GM19351 (cell line): ENCODE results near the gene ATPAF1.

ENCODE experiments used
- ATAC-seq: cut with Tn5 transposase; IDR thresholded peaks from one replicate; pipeline ENCODE4 v1.9.1; 2021; ENCODE audit warnings: mild to moderate bottlenecking, moderate library complexity; ENCODE audit not compliant: unreplicated experiment

ATPAF1 gene

DNA sequence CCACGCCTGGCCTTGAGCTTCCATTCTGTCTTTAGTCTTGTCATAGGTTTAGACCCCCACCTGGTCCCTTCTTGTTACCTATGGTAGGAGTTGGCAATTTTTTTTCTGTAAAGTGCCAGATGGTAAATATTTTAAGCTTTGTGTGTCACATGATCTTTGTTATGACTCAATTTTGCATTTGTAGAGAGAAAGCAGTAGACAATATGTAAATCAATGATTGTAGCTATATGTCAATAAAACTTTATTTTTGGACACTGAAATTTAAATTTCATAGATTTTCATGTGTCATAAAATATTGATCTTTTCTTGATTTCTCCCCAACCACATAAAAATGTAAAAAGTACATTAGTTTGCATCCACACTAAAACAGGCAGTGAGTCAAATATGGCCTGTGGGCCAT, 72.1 kb downstream of the ATPAF1 start:
- no peak for ATAC-seq

DNA sequence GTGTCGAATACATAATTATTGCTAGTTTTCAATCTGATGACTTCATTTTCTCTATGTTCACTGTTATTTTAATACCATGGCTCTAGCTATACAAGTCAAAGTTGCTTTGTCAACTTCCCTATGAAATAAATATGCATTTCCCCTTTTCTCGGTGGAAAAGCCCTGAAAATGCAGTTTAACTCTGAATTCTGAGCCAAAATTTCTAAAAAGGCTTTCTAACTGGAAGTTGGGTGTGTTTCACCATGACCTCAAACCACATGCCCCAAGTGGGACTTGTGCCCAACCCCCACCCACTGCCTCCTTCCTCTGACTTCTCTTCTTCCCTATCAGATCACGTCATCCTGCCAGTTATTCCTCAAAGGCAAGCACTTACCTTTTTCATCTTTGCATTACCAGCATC, 73.0 kb downstream of the ATPAF1 start:
- ATAC-seq = no peak

DNA sequence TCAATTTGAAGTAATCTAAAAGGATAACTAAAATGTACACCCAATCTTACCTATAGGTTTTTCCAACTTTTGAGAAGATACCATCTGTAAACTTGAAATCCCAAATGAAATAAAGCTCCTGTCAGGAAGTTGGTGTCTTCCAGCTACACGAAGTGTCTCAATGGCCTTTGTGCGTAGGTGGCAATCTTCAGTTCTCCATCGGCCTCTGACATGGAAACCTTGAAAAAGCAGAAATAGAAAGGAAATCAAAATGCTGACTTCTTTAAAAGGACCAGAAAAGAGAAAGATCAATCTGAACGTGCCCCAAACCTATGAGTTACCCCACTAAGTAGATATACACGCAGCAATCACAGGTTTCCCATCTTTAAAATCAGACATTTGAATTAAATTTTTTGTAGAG, 74.1 kb downstream of the ATPAF1 start:
- no peak for ATAC-seq

DNA sequence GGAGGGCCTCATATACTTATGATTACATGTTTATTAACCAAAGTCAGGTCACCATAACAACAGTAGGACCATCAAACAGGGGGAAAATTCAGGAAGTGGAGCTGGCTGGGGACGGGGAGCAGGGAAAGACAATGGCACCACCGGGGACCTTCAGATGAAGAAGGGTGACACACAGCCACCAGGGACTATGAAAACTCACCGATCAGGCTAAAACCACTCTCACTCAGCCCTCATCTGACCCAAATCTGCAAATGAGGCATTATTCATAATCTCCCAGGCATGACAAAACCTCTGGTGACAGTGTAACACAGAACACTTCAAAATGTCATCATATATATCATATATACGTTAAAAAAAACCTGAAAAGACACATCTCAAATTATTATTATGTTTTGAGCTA, 75.3 kb downstream of the ATPAF1 start:
- no peak for ATAC-seq

DNA sequence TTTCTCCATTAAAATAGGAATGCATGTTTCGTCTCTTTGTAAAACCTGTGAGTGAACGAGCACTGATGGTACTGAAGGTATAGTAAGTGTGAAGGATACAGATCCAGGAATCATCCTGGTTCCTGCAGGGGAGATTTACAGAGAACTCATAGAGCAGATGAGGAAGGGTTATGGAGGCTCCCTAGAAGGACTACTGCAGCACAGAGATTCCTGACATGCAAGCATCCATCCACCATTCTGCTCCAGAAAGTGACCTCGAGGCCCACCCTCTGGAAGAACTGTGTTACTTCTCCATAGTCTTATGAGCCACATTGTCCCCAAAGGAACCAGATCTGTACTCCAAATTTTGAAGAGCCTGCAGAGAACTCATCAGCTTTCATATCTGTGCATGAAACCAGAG, 78.6 kb downstream of the ATPAF1 start:
- no peak for ATAC-seq

DNA sequence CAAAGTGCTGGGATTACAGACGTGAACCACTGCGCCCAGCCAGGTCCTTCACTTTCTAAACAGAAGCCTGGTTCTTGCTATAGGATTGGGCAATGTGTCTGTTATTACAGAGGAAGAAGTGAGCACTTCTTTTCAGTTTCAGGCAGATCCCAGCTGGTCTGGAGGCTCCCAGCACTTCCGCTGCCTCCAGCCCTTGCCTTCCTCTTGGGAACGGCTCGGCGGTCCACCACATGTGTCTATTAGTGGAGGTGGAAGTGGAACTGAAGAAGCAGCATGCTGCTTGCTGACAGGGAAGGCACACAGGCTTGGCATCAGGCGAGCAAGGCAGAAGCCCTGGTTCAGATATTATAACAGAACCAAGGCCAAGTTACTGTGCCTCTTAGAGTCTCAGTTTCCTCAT, 81.1 kb downstream of the ATPAF1 start:
- no peak for ATAC-seq

DNA sequence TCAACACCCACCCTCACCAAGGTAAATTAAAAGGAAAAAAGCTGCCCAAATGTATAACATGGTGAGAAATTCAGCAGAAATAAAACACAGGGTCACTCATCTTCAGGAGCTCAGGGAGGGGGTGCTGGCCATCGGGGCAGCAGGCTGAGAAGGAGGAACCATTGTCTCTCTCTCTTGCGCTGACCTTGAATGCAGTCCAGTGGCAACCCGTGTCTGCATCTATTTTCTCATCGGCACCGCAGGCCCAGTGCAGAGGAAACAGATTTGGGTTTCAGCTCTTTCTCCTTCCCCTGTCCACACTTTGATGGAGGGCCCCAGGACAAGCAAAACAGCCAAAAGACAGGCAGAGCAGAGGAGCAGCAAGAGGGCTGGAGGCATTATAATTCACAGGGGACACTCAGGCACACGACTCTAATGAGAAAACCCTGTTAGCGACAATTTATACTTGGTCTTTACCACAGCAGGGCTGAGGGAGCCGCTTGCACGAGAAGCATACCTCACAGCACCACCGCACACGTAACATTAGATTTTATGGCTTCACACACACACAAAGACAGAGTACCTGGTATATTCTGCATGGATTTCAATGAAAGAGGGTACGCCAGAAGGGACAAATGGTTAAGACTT, 82.7 kb downstream of the ATPAF1 start:
- ATAC-seq = no peak

DNA sequence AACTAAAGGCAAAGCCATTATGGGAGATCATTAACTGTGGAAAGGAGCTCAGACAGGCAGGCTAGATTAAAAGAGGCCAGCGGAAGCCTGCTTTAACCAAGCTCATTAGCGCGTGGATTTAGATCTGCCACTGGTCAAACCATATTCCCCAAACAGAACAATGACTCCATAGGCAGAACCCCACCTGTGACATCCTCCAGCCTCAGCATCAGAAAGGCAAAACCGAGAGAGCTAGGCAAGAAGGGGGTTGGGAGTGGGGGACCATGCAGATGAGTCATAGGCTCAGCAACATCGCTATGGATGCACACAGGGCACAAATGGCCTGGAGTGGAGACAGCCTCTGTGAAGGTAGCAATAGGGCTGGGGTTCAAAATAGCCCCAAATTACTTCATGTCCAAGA, 84.7 kb downstream of the ATPAF1 start:
- ATAC-seq = no peak

DNA sequence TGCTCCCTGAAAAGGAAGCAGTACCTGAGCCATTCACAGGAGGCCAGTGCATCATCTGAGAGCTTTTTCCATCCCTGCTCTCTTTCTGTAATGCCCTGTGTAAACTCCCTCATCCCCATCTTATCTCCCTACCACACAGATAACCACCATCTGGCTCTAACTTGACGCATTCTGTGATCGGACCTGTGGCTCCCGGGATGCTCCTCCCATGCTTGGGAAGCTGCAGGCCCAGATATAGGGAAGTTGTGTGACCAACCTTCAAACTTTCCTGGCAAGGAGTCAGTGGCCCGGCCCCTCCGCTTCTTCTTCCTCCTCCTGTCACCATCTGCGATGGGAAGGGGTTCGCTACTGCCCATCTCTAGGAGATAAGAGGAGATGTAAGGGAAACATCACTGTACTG, 85.2 kb downstream of the ATPAF1 start:
- ATAC-seq = no peak
